GM10248 (cell line): Measurements from ENCODE around the gene DEFB119.
"Not testable (repeated sequence)": the region's sequence is repeated elsewhere in the genome, so short reads cannot be mapped to it uniquely, and the experiment has no call there.

Experiments used
- CTCF ChIA-PET: fragments of 300-600 bp; sonication (Branson Sonifier 250); formaldehyde crosslinking; extraction: SDS; loops from one replicate; lab custom pipeline; 2021; ENCODE audit warnings: antibody characterized with exemption; lab: Yijun Ruan, JAX
- POLR2A ChIA-PET: fragments of 350-650 bp; sonication (Branson Sonifier 250); formaldehyde crosslinking; extraction: SDS; loops from one replicate; lab custom pipeline; 2020; ENCODE audit warnings: antibody characterized with exemption; lab: Yijun Ruan, JAX
- DNase-seq: peaks from one replicate; pipeline ENCODE4 v3.0.0; 2012; ENCODE audit errors: extremely low spot score
- TF ChIP-seq, protein P1 (sequence below): IDR thresholded peaks from 2 replicates; pipeline ENCODE4 v1.5.1; 2012; ENCODE audit warnings: mild to moderate bottlenecking, low read depth; ENCODE audit errors: extremely low read depth, missing control alignments, control extremely low read depth

Gene DEFB119, protein sequence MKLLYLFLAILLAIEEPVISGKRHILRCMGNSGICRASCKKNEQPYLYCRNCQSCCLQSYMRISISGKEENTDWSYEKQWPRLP

DNA sequence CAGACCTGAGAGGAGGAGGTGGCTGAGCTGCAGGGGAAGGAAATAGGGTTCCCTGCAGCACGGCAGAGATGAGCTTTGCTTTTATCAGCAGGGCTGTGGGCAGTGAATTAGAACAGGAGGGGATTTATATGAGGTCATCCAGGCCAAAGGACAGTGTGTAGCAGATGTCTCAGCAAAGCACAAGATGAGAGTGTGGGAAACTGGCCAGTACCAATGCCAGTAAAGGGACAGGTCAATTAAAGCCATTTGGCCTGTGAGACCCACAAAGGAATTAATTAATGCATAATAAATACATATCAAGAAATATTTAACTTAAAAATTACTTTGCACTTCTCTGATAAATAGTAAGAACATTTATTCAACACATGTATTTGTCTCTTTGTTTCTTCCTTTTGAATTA is at the start of gene DEFB119:
Gene DEFB119, minus strand, starts transcription at position 101 of the 400 bp plus-strand sequence. CDS start 107 bp downstream, outside the sequence.
- no peak for DNase-seq
- TF ChIP-seq, protein P1, sequence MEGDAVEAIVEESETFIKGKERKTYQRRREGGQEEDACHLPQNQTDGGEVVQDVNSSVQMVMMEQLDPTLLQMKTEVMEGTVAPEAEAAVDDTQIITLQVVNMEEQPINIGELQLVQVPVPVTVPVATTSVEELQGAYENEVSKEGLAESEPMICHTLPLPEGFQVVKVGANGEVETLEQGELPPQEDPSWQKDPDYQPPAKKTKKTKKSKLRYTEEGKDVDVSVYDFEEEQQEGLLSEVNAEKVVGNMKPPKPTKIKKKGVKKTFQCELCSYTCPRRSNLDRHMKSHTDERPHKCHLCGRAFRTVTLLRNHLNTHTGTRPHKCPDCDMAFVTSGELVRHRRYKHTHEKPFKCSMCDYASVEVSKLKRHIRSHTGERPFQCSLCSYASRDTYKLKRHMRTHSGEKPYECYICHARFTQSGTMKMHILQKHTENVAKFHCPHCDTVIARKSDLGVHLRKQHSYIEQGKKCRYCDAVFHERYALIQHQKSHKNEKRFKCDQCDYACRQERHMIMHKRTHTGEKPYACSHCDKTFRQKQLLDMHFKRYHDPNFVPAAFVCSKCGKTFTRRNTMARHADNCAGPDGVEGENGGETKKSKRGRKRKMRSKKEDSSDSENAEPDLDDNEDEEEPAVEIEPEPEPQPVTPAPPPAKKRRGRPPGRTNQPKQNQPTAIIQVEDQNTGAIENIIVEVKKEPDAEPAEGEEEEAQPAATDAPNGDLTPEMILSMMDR, result no peak
- ChIA-PET CTCF (interaction anchor here (1.2 kb wide), 1 partner anchor 17 kb away, joined by 3 read pairs; no protein-coding TSS in a partner anchor), POLR2A (no interaction called here)

DNA sequence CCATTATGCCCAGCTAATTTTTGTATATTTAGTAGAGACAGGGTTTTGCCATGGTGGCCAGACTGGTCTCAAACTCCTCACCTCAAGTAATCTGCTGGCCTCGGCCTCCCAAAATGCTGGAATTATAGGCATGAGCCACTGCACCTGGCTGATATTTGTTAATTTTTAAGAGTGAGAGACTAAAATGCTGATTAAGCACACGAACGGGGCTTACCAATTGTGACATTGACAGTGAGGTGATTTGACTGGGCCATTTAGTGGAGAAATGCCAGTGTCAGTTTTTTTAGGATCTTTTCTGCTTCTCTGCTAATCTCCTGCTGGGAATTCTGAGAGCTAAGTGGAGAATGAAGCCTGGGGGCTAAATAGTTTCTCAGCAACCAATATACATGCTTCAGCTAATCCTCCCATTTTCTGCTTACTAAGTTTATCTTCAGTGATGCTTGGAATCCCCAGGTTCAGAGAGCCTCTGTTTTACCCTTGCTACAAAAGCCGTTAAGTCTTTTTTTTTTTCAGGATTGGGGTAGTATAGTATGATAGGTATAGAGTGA is 40.3 kb upstream of the DEFB119 start:
- POLR2A ChIA-PET, result no interaction called here
- CTCF ChIA-PET, result interaction anchor here (0.7 to 1.6 kb wide), 3 partner anchors 10 to 44 kb away, joined by 3 to 5 read pairs (median 3); partner anchors contain the start of gene DEFB123
- DNase-seq, result no peak
- TF ChIP-seq, protein P1, result no peak

DNA sequence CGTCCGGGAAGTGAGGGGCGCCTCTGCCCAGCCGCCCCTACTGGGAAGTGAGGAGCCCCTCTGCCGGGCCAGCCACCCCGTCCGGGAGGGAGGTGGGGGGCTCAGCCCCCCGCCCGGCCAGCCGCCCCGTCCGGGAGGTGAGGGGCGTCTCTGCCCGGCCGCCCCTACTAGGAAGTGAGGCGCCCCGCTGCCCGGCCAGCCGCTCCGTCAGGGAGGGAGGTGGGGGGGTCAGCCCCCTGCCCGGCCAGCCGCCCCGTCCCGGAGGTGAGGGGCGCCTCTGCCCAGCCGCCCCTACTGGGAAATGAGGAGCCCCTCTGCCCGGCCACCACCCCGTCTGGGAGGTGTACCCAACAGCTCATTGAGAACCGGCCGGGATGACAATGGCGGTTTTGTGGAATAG is 37.2 kb upstream of the DEFB119 start:
- CTCF ChIA-PET, DNase-seq, POLR2A ChIA-PET: not testable (repeated sequence)

DNA sequence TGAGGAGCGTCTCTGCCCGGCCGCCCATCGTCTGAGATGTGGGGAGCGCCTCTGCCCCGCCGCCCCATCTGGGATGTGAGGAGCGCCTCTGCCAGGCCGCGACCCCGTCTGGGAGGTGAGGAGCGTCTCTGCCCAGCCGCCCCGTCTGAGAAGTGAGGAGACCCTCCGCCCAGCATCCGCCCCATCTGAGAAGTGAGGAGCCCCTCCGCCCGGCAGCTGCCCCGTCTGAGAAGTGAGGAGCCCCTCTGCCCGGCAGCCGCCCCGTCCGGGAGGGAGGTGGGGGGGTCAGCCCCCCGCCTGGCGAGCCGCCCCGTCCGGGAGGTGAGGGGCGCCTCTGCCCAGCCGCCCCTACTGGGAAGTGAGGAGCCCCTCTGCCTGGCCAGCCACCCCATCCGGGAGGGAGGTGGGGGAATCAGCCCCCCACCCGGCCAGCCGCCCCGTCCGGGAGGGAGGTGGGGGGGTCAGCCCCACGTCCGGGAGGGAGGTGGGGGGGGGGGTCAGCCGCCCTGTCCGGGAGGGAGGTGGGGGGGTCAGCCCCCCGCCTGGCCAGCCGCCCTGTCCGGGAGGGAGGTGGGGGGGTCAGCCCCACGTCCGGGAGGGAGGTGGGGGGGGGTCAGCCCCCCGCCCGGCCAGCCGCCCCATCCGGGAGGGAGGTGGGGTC is 36.6 kb upstream of the DEFB119 start:
- CTCF ChIA-PET, POLR2A ChIA-PET, DNase-seq: not testable (repeated sequence)

DNA sequence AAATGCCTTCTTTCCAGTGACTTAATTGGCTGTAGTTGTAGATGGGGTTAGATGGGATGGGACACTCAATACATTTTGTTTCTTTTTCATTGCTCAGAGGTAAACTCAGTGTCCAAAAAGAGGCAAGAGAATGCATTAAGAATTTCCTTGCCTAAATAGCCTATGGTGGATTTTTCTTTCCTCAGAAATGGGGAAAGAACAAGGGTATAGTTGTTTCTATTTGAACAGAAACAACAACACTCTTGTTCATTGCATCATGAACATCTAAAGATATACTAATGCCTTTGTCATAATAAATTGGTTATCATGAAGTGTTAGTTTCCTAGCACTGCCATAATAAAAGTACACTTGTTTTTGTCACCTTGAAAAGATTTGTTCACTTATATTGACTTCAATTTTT is 35.4 kb upstream of the DEFB119 start:
- ChIA-PET POLR2A (no interaction called here), CTCF (no interaction called here)
- TF ChIP-seq, protein P1, result no peak
- DNase-seq, result no peak

DNA sequence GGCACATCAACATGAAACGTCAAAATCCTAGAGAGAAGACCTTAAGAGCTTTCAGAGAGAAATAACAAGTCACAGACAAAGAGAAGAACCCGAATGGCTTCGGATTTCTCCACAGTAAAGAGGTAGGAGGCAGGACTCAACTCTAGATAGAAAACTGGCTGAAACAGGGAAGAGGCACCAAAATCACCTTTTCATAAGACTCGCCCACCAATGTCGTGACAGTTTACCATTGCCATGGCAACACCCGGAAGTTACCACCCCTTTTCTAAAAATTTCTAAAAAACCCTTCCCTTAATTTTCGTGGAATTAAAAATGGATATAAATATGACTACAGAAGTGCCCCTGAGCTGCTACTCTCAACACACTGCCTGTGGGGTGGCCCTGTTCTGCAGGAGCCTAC is 27.9 kb upstream of the DEFB119 start:
- CTCF ChIA-PET, result no interaction called here
- DNase-seq, result no peak
- POLR2A ChIA-PET, result no interaction called here
- TF ChIP-seq, protein P1, result no peak

DNA sequence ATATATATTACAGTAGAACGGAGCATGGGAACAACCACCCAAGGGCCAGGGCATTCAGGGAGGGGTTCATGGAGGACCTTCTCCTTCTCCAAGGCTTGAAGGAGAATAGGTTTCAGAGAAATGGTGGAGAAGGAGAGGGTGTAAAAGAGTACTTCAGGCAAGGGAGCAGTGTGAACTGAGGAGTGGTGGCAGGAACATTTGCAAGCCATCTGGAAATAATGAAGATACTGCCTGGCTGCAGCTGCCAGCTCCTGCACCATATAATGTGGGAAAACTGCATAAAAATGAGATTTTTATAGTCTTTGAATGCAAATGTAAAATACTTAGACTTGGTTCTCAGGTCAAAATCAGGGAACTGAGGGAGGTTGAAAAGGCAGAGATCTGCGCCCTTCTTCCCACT is 25.3 kb upstream of the DEFB119 start:
- ChIA-PET CTCF (no interaction called here), POLR2A (no interaction called here)
- TF ChIP-seq, protein P1, result no peak
- DNase-seq, result no peak

DNA sequence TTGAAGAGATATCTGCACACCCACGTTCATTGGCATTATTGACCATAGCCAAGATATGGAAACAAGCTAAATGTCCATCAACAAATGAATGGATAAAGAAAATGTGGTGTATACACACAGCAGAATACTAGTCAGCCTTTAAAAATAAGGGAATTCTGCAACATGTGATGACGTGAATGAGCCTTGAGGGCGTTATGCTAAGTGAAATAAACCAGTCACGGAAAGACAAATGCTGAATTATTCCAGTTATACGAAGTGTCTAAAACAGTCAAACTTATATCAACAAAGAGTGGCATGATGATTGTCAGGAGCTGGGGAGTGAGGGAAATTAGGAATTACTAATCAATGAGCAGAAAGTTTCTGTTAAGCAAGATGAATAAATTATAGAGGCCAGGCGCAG is 24.0 kb upstream of the DEFB119 start:
- no peak for DNase-seq
- TF ChIP-seq, protein P1, result no peak
- ChIA-PET POLR2A (no interaction called here), CTCF (interaction anchor here (2.6 kb wide), 1 partner anchor 88 kb away, joined by 11 read pairs; no protein-coding TSS in a partner anchor)
